Skin epidermis (tissue), 12 donors: ENCODE data around the gene ENTPD1.
"Not testable (repeated sequence)": the region's sequence is repeated elsewhere in the genome, so short reads cannot be mapped to it uniquely, and the experiment has no call there.

Source experiments
- H3K27ac ChIP-seq, 21 experiments: fragments of 200-600 bp; sonication (generic) in 11 of 21; one replicate each; pipeline ENCODE4 v1.5.0; 2020; ENCODE audit warnings: mild to moderate bottlenecking in 3 of 21, inconsistent platforms in 2 of 21, moderate library complexity in 2 of 21
- H3K4me3 ChIP-seq, 7 experiments: fragments of 200-600 bp; sonication (generic) in 2 of 7; one replicate each; pipeline ENCODE4 v1.5.0; 2020; ENCODE audit warnings: inconsistent platforms in 2 of 7, mild to moderate bottlenecking in 2 of 7, moderate library complexity in 1 of 7

Gene ENTPD1, protein sequence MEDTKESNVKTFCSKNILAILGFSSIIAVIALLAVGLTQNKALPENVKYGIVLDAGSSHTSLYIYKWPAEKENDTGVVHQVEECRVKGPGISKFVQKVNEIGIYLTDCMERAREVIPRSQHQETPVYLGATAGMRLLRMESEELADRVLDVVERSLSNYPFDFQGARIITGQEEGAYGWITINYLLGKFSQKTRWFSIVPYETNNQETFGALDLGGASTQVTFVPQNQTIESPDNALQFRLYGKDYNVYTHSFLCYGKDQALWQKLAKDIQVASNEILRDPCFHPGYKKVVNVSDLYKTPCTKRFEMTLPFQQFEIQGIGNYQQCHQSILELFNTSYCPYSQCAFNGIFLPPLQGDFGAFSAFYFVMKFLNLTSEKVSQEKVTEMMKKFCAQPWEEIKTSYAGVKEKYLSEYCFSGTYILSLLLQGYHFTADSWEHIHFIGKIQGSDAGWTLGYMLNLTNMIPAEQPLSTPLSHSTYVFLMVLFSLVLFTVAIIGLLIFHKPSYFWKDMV

DNA sequence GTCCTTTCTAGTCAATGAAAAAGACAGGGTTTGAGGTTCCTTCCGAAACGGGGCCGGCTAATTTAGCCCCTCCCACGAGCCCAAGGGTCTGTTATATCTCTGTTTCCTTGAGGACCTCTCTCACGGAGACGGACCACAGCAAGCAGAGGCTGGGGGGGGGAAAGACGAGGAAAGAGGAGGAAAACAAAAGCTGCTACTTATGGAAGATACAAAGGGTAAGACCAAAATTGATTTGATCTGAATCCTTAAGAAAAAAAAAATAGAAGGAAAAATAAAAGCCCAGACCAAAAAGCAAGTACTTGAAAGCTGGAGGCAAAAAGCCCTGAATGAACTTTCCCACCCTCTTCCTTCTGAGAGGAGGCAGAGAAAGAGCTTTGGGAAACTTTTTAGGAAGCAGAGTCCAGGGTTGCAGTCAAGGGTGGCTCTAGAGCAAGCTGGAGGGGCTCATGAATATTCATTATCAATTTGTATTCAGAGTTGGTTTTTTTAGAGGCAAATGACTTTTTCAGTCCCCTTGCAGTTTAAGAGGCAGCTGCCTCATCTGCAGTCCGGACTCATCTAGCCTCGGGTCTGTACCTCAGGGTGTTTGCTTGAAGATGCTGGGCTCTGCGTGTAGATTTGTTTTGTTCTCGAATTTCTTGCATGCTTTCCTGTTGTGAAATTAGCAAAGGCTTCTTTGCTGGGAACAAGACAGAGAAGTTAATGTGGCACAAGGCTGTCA, at the start of gene ENTPD1:
Gene ENTPD1, plus strand, starts transcription at position 123 of the 721 bp plus-strand sequence. Its CDS starts 77 bp downstream, at position 200.
- H3K27ac ChIP-seq: peak within 1 kb of the TSS; percentile 21 to 92 (median 76)

DNA sequence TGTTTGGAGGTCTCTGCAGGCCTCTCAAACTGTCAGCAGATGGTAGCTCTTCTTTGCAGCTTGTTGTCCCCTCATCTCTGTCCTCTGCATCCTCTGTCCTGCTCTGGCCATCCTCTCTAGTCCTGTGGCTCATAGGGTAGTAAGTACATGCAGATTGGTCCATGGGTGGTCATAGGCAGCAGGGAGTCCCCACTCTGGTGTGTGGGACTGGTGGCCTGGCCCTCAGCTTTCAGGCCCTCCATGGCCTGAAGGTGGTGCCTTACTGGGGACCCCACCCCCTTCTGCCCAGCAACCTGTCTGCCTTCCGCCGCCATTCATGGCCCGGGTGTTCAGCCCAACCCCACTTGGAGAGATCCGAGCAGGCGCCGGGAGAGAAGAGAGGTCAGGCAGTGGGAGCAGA, 49.4 kb upstream of the ENTPD1 start:
- Histone ChIP-seq H3K4me3 (no peak overlapping the region), H3K27ac (no peak overlapping the region)

More for the DNA sequence above, at the start of gene ENTPD1:
- peak within 1 kb of the TSS; percentile 21 to 38 (median 27) for H3K4me3 ChIP-seq

DNA sequence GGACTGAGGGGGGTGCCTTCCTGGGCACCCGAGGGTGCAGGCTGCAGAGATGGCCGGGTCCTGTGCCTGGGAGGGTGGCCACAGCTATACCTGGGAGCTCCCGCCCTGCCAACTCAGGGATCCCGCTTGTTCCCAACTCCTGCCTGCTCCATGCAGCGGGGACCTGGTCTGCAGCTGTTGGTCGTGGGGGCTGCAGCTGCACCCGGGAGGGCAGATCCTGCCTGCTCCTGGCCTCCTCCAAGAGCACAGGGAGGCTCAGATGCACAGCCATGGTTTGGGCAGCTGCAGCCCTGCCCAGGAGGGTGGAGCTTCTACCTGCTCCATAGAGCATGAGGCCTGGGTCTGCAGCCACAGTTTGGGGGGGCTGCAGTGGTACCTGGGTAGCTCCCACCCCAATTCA, 49.0 kb upstream of the ENTPD1 start:
- no peak overlapping the region for H3K27ac ChIP-seq
- H3K4me3 ChIP-seq: no peak overlapping the region

DNA sequence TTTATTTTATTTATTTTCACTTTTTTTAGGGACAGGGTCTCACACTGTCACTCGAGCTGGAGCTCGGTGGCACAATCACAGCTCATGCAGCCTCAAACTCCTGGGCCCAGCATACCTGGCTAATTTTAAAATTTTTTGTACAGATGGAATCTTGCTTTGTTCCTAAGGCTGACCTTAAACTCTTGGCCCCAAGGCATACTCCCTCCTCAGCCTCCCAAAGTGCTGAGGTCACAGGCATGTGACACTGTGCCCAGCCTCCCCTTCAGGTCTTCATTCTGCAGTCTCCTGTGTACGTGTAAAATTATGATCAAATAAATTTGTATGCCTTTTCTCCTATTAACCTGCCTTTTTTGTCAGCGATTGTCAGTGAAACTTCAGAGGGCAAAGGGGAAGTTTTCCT, 44.5 kb upstream of the ENTPD1 start:
- H3K4me3 ChIP-seq: no peak overlapping the region
- H3K27ac ChIP-seq: no peak overlapping the region

DNA sequence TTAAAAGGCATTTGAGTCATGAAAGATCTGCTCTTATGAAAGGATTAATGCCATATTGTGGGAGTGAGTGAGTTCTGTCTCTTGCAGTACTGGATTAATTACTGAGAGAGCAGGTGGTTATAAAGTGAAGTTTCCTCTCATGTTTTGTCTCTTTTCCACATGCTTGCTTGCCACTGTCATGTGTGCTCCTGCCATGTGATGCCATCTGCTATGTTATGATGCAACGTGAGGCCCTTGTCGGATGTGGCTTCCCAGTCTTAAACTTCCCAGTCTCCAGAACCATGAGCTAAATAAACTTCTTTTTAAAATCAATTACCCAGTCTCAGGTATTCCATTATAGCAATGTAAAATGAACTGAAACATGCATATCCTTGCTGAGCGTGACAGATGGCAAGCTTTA, 39.5 kb upstream of the ENTPD1 start:
- H3K27ac ChIP-seq: no peak overlapping the region

DNA sequence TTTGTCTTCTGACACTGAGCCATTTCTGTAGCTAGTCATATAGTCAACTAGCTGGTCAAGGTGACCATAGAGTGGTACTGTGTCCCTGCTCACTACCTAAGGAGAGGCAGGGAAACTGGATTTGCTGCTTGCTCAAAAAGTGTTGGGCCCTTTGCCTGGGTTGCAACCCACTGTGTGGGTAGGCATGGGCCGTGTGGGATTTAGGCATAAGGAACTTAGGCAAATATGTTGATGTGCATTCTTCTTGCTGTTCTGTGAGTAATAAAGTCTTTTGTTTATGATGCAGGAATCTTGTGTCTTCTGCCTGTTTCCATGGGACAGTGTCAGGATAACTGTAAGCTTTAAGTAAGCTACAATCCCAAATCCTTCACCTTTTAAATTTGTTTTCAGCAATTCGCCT, 39.1 kb upstream of the ENTPD1 start:
- Histone ChIP-seq H3K27ac (no peak overlapping the region), H3K4me3 (no peak overlapping the region)

More for the DNA sequence above, 39.5 kb upstream of the ENTPD1 start:
- H3K4me3 ChIP-seq: no peak overlapping the region

DNA sequence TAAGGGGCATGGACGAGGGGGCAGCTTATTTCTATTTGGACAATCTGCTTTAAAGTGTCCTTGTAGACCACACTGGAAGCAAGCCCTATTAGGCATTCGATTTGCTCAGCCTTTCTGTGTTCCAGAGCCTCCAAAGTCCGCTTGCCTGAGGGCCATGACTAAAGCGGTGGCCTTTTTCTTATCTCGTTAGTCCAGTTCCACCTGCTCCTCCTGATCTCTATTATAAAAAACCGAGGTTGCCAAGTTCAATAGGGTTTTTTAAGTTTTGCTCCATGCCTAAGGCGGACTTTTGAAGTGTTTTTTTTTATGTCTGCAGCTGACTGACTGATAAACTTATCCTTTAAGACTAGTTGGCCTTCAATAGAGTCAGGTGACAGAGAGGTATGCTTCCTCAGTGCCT, 35.2 kb upstream of the ENTPD1 start:
- not testable (repeated sequence) for H3K27ac ChIP-seq, H3K4me3 ChIP-seq

DNA sequence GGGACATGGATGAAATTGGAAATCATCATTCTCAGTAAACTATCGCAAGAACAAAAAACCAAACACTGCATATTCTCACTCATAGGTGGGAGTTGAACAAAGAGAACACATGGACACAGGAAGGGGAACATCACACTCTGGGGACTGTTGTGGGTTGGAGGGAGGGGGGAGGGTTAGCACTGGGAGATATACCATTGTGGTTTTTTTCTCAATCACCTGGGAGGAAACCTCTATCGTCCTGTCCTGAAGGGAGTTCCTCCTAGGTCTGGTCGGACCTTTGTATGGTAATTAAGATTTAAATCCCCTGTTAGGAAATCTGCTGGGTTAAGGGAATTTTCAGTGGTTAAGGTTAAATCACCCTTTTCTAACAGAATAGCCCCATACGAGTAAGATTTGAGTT, 33.5 kb upstream of the ENTPD1 start:
- H3K4me3 ChIP-seq, H3K27ac ChIP-seq: not testable (repeated sequence)

DNA sequence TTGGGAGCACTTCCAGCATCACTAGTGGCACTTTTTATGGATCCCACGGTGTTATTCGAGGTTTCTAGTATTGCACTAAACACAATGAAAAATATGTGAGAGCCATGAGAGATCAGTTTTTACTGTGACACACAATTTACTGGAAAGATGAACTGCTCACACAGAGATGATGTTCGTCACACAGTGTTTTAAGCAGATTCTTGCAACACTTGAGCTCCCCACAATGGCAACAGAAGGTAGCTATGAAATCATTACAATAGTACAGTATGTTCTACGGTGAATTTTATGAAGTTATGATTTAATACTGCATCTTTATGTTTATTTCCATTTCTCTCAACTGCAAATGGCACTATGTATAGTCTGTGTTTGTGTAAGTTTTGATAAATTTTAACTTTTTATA, 27.4 kb upstream of the ENTPD1 start:
- H3K27ac ChIP-seq: peak overlapping the region in 2 of 21 experiments; percentile 46 to 77
- no peak overlapping the region for H3K4me3 ChIP-seq

DNA sequence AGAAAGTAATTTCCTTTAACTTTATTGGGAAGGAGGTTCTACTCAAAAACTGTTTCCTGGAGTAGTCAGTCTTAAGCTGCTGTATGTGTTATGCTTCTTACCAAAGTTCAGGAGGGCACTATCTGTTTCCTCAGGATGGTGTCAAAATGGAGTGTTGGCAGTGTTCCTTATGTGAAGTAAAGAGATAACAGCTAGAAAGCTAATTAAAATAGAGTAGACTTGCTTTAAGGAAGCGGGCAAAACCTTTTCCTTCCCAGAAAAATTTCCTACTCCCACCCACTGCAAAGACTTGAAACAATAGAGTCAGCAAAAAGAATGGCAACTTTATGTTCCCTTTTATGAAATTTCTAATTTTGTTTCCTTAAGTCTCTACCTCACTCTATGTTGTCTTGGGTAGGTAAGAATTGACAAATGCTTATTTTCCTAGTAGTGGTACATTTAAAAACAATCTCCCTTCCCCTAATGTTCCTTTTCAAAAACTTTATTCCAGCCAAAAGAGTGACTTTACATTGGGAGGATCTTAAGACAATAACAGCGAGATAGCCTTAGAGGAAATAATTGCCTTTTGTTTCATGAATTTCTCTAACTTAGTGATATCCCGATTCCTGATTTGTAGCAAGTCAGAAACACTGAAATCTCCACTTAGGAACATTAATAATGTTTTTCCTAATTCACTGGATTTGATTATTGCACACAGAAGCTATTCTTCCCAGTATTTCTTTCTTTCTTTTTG, 26.5 kb upstream of the ENTPD1 start:
- H3K27ac ChIP-seq: peak overlapping the region in 8 of 21 experiments; percentile 11 to 77 (median 27)
- no peak overlapping the region for H3K4me3 ChIP-seq

DNA sequence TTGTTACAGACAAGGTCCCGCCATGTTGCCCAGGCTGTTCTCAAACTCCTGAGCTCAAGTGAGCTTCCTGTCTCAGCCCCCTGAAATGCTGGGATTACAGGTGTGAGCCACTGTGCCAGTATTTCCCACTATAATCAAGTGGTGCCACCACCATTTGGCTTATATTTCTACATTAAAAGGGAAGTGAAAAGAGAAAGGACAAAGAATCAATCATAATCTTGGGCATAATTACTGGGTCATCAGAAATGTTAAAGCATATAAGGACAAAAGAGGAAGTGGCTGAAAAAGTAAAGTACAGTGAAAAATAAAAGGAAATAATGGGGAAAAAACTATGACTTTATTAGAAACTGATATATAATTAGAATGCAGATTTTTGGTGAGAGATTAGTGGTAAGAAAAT, 25.7 kb upstream of the ENTPD1 start:
- H3K4me3 ChIP-seq: no peak overlapping the region
- H3K27ac ChIP-seq: peak overlapping the region in 5 of 21 experiments; percentile 14 to 77 (median 46)

DNA sequence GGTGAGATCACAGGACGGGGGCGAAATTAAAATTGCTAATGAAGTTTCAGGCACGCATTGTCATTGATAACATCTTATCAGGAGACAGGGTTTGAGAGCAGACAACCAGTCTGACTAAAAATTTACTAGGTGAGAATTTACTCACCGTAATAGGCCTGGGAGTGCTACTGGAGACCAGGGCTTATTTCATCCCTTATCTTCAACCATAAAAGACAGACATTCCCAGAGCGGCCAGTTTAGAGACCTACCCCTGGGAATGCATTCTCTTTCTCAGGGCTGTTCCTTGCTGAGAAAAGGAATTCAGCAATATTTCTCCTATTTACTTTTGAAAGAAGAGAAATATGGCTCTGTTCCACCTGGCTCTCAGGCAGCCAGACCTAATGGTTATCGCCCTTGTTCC, 23.1 kb upstream of the ENTPD1 start:
- not testable (repeated sequence) for H3K27ac ChIP-seq, H3K4me3 ChIP-seq

DNA sequence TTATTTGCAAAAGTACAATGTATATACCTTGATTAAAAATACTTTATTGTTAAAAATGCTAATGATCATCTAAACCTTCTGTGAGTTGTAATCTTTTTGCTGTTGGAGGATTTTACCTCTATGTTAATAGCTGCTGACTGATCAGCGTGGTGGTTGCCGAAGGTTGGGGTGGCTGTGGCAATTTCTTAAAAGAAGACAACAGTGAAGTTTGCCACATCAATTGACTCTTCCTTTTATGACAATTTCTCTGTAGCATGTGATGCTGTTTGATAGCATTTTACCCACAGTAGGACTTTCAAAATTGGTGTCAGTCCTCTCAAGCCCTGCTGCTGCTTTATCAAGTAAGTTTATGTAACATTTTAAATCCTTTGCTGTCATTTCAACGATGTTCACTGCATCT, 16.9 kb upstream of the ENTPD1 start:
- Histone ChIP-seq H3K4me3 (no peak overlapping the region), H3K27ac (no peak overlapping the region)

DNA sequence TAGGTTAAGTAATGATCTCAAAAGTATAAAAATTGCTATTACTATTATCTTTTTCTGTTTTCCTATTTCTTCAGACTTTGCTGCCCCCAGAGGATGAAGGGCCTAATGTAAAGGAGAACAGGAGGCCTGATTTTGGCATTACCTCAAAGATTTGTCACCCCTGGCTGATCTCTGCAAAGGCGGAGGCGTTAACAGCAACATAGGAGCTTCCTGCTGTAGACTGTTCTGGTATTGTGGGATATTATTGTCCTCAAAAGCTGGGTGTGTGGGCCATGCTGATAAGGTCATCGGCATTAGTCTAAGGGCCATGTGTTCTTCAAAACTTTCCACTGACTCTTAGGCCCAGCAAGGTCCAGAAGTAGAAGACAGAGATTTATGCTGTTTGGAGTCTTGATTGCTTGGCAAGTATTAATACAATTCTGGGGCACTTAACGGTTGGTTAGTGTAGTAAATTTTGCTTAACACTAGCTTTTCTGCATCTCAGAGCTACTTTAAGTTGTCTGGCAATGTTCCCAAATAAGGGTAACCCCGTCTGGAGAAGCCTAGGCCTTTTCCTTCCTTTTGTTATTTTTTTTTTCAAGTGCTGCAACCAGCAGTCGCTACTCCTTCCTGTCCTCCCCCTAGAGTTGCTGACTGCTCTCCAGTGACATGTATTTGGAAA, 14.0 kb upstream of the ENTPD1 start:
- H3K27ac ChIP-seq: peak overlapping the region in 10 of 21 experiments; percentile 10 to 74 (median 54)

DNA sequence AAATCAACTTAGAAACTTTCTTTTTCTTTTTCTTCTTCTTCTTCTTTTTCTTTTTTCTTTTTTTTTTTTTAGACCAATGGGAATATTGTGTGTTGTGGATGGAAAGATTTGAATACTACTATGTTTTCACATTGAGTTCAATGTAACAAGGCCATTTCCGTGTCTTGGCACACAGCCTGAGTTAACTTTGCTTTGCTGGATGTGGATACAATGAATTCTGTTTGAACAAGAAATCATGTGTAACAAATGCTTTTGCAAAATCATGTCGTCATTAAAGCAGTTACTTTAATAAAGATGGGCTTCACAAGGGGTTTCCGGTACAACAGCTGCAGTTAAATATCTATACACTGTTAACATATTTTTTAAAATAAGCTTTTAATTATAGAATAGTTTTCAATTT, 13.5 kb upstream of the ENTPD1 start:
- Histone ChIP-seq H3K4me3 (no peak overlapping the region), H3K27ac (peak overlapping the region in 8 of 21 experiments; percentile 10 to 74 (median 54))

More for the DNA sequence above, 14.0 kb upstream of the ENTPD1 start:
- H3K4me3 ChIP-seq: no peak overlapping the region

DNA sequence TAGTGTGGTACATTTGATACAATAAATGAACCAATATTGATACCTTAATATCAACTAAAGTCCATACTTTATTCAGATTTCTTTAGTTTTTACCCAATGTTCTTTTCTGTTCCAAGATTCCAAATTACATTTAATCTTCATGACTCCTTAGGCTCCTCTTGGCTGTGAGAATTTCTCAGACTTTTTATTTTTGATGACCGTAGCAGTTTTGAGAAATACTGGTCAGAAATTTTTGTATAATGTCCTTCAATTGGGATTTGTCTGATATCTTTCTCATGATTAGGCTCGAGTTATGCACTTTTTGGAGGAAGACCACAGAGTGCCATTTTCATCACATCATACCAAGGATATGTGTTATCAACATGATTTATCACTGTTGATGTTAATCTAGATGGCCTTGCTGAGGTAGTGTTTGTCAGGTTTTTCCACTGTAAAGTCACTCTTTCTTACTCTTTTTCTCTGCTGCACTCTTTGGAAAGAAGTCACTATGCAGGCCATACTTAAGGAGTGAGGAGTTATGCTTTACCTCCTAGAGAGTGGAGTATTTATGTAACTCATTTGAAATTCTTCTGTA, 12.9 kb upstream of the ENTPD1 start:
- Histone ChIP-seq H3K4me3 (no peak overlapping the region), H3K27ac (peak overlapping the region in 5 of 21 experiments; percentile 34 to 74 (median 59))

DNA sequence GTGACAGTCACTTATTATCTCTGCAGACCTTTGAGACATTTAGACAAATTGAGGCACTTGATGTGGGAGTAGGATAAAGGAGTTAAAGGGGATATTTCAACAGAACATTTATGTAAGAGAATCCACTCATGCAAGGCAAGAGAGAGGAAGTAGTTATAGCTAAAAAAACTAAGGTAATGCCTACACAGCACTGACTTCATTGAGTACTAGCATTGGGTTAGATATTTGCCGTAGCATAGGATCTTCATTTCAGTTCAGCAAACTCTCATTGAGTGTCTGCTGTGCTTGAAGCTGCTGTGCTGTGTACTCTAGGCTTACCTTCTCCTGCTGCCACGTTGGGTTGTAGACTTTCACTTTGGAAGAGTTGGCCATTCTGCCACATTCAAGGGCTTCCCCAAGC, 10.5 kb upstream of the ENTPD1 start:
- Histone ChIP-seq H3K27ac (no peak overlapping the region), H3K4me3 (no peak overlapping the region)

DNA sequence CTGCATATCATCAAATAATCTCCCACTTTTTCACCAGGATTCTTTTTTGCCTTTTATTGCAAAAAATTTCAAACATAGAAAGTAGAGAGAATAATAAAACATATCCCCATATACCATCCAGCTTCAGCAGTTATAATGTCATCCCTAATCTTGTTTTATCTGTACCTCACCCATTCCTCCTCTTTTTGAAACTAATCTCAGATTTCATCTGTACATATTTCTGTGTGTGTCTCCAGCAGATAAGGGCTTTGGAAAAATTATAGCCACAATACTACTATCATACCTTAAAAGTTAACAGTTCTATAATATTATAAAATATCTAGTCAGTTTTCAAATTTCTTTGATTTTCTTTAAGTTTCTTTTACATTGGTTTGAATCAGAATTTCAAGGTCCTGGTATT, 7.6 kb upstream of the ENTPD1 start:
- Histone ChIP-seq H3K27ac (no peak overlapping the region), H3K4me3 (no peak overlapping the region)

DNA sequence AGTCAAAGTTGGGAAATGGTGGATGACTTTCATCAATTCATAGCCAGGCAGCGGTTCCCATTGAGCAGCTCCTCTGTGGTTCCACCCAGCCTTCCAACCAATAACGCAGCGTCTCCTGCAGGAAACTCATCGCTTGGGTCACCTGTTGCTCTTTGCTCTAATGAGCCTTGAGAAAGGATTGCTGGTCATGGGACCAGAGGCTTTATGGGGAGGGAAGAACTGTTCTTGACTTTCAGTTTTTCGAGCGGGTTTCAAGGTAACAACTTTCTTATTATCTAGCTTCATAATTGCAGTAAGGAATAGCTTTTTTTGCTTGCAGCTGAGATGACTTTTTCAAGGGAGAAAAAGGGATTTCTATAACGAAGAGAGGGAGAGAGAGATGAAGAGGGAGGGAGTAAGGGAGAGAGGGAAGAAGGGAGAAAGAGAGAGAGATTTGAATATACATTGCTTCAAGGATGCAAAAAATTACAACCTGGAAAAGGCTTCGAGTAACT, 405 bp upstream of the ENTPD1 start:
- H3K27ac ChIP-seq: peak overlapping the region; percentile 21 to 92 (median 76)
- H3K4me3 ChIP-seq: peak overlapping the region; percentile 21 to 38 (median 27)
